ENCODE data around the gene USP17L24. TPM values are rescaled to one million over a fixed set of nuclear protein-coding genes. Genes with fewer than 3 reads are reported as not detected.
"Not testable (repeated sequence)": the region's sequence is repeated elsewhere in the genome, so short reads cannot be mapped to it uniquely, and the experiment has no call there.

The USP17L24 gene
- total RNA-seq (not detected in 2 replicates), polyA plus RNA-seq (not detected in 2 replicates), polyA minus RNA-seq (not detected in 2 replicates), Bru-seq, nascent RNA (not detected), BruChase-seq, experiment 1, labeled RNA remaining after a 6-hour chase (not detected), BruChase-seq, experiment 2, labeled RNA remaining after a 2-hour chase (not detected)
- not detected in 2 replicates for polyA plus RNA-seq (2011; cell fraction: cytosol; rRNA removed)
- not detected in 2 replicates for polyA plus RNA-seq (2011; cell fraction: nucleus; rRNA removed)
- polyA plus RNA-seq (2012): not detected in 2 replicates
- not detected for polyA minus RNA-seq (2011; cell fraction: cytosol; rRNA and poly(A)+ RNA removed)
- not detected in 2 replicates for polyA minus RNA-seq (2011; cell fraction: nucleus; rRNA and poly(A)+ RNA removed)
- long read RNA-seq: 0 reads

- H2AFZ ChIP-seq (ENCODE audit: low read depth, low read length); dilution Hi-C loops (cut with MboI; ENCODE audit: extremely low pct_ligation_motif_present, low sequenced_read_pairs); H3K4me3 ChIP-seq (replicated peaks in 1 of 3; ENCODE audit: insufficient read depth in 1 of 3, low read depth in 1 of 3, low read length in 3 of 3); POLR2A ChIA-PET; H3K9ac ChIP-seq (replicated peaks; ENCODE audit: extremely low read depth, insufficient read depth, low read length); H3K4me2 ChIP-seq (ENCODE audit: insufficient read depth, low read length); H3K36me3 ChIP-seq (ENCODE audit: control insufficient read depth in 2 of 2, extremely low read depth in 1 of 2, insufficient read depth in 2 of 2, low read length in 2 of 2); intact Hi-C loops (cut with micrococcal nuclease); H3K9me3 ChIP-seq (replicated peaks; ENCODE audit: control insufficient read depth, insufficient read depth, low read length); DNase-seq (ENCODE audit: low read depth, low spot score); H3K9me1 ChIP-seq (replicated peaks; ENCODE audit: control insufficient read depth, extremely low read depth, insufficient read depth, low read length); H3K27ac ChIP-seq (ENCODE audit: insufficient read depth, low read depth, low read length); BruUV-seq (replicated peaks); H4K20me1 ChIP-seq (replicated peaks; ENCODE audit: control insufficient read depth, extremely low read depth, insufficient read depth, low read length); H3K4me1 ChIP-seq (ENCODE audit: control insufficient read depth, extremely low read depth, insufficient read depth, low read length); CTCF ChIA-PET; H3K27me3 ChIP-seq (ENCODE audit: control insufficient read depth in 2 of 2, insufficient read depth in 2 of 2, low read length in 2 of 2); H3K79me2 ChIP-seq (ENCODE audit: control insufficient read depth, insufficient read depth, low read length); FAIRE-seq: not testable (repeated sequence)
Measured at GRCh38 chr4:9324865-9325264, at the start of gene USP17L24. TSS of gene USP17L24 (plus strand) at chr4:9325165. CDS start at chr4:9325165, 0 bp downstream.

- H4K20me1 ChIP-seq (replicated peaks; ENCODE audit: control insufficient read depth, extremely low read depth, insufficient read depth, low read length); intact Hi-C loops (cut with micrococcal nuclease); H3K9ac ChIP-seq (replicated peaks; ENCODE audit: extremely low read depth, insufficient read depth, low read length); H3K36me3 ChIP-seq (ENCODE audit: control insufficient read depth in 2 of 2, extremely low read depth in 1 of 2, insufficient read depth in 2 of 2, low read length in 2 of 2); POLR2A ChIA-PET; H3K27ac ChIP-seq (ENCODE audit: insufficient read depth, low read depth, low read length); H2AFZ ChIP-seq (ENCODE audit: low read depth, low read length); H3K4me1 ChIP-seq (ENCODE audit: control insufficient read depth, extremely low read depth, insufficient read depth, low read length); H3K4me3 ChIP-seq (replicated peaks in 1 of 3; ENCODE audit: insufficient read depth in 1 of 3, low read depth in 1 of 3, low read length in 3 of 3); H3K9me3 ChIP-seq (replicated peaks; ENCODE audit: control insufficient read depth, insufficient read depth, low read length); DNase-seq (ENCODE audit: low read depth, low spot score); BruUV-seq (replicated peaks); H3K9me1 ChIP-seq (replicated peaks; ENCODE audit: control insufficient read depth, extremely low read depth, insufficient read depth, low read length); H3K79me2 ChIP-seq (ENCODE audit: control insufficient read depth, insufficient read depth, low read length); CTCF ChIA-PET; H3K27me3 ChIP-seq (ENCODE audit: control insufficient read depth in 2 of 2, insufficient read depth in 2 of 2, low read length in 2 of 2); FAIRE-seq; H3K4me2 ChIP-seq (ENCODE audit: insufficient read depth, low read length); dilution Hi-C loops (cut with MboI; ENCODE audit: extremely low pct_ligation_motif_present, low sequenced_read_pairs): not testable (repeated sequence)
Measured at GRCh38 chr4:9324191-9324590, 774 bp upstream of the USP17L24 start.

GRCh38 chr4:9329611-9330010 is 4.6 kb downstream of the USP17L24 start, which contains the start of gene USP17L25:
TSS of gene USP17L25 (plus strand) at chr4:9329911. CDS start at chr4:9329911, 0 bp downstream.
- H3K9me3 ChIP-seq (replicated peaks; ENCODE audit: control insufficient read depth, insufficient read depth, low read length); H3K9me1 ChIP-seq (replicated peaks; ENCODE audit: control insufficient read depth, extremely low read depth, insufficient read depth, low read length); H3K27me3 ChIP-seq (ENCODE audit: control insufficient read depth in 2 of 2, insufficient read depth in 2 of 2, low read length in 2 of 2); H3K4me2 ChIP-seq (ENCODE audit: insufficient read depth, low read length); H3K36me3 ChIP-seq (ENCODE audit: control insufficient read depth in 2 of 2, extremely low read depth in 1 of 2, insufficient read depth in 2 of 2, low read length in 2 of 2); H3K79me2 ChIP-seq (ENCODE audit: control insufficient read depth, insufficient read depth, low read length); H3K27ac ChIP-seq (ENCODE audit: insufficient read depth, low read depth, low read length); FAIRE-seq; H3K4me1 ChIP-seq (ENCODE audit: control insufficient read depth, extremely low read depth, insufficient read depth, low read length); DNase-seq (ENCODE audit: low read depth, low spot score); H4K20me1 ChIP-seq (replicated peaks; ENCODE audit: control insufficient read depth, extremely low read depth, insufficient read depth, low read length); H3K4me3 ChIP-seq (replicated peaks in 1 of 3; ENCODE audit: insufficient read depth in 1 of 3, low read depth in 1 of 3, low read length in 3 of 3); H2AFZ ChIP-seq (ENCODE audit: low read depth, low read length); intact Hi-C loops (cut with micrococcal nuclease); POLR2A ChIA-PET; H3K9ac ChIP-seq (replicated peaks; ENCODE audit: extremely low read depth, insufficient read depth, low read length); dilution Hi-C loops (cut with MboI; ENCODE audit: extremely low pct_ligation_motif_present, low sequenced_read_pairs); CTCF ChIA-PET; BruUV-seq (replicated peaks): not testable (repeated sequence)

- BruUV-seq (replicated peaks); H3K9ac ChIP-seq (replicated peaks; ENCODE audit: extremely low read depth, insufficient read depth, low read length); H3K36me3 ChIP-seq (ENCODE audit: control insufficient read depth in 2 of 2, extremely low read depth in 1 of 2, insufficient read depth in 2 of 2, low read length in 2 of 2); H3K9me1 ChIP-seq (replicated peaks; ENCODE audit: control insufficient read depth, extremely low read depth, insufficient read depth, low read length); H3K4me2 ChIP-seq (ENCODE audit: insufficient read depth, low read length); H3K4me1 ChIP-seq (ENCODE audit: control insufficient read depth, extremely low read depth, insufficient read depth, low read length); H2AFZ ChIP-seq (ENCODE audit: low read depth, low read length); DNase-seq (ENCODE audit: low read depth, low spot score); FAIRE-seq; H3K9me3 ChIP-seq (replicated peaks; ENCODE audit: control insufficient read depth, insufficient read depth, low read length); H3K27ac ChIP-seq (ENCODE audit: insufficient read depth, low read depth, low read length); intact Hi-C loops (cut with micrococcal nuclease); CTCF ChIA-PET; H3K4me3 ChIP-seq (replicated peaks in 1 of 3; ENCODE audit: insufficient read depth in 1 of 3, low read depth in 1 of 3, low read length in 3 of 3); H3K79me2 ChIP-seq (ENCODE audit: control insufficient read depth, insufficient read depth, low read length); H3K27me3 ChIP-seq (ENCODE audit: control insufficient read depth in 2 of 2, insufficient read depth in 2 of 2, low read length in 2 of 2); H4K20me1 ChIP-seq (replicated peaks; ENCODE audit: control insufficient read depth, extremely low read depth, insufficient read depth, low read length); dilution Hi-C loops (cut with MboI; ENCODE audit: extremely low pct_ligation_motif_present, low sequenced_read_pairs); POLR2A ChIA-PET: not testable (repeated sequence)
Measured at GRCh38 chr4:9334358-9334757, 9.4 kb downstream of the USP17L24 start, which contains the start of gene USP17L26. TSS of gene USP17L26 (plus strand) at chr4:9334658. CDS start at chr4:9334658, 0 bp downstream.
